Testis (tissue), 3 donors: ENCODE data around the gene DCLK1. TPM values are rescaled to one million over a fixed set of nuclear protein-coding genes. Genes with fewer than 3 reads are reported as not detected.

Experiments
- DNase-seq: peaks from one replicate; pipeline ENCODE4 v3.0.0-alpha.2; 2019
- H3K27ac ChIP-seq, 2 donors: fragments of 200-600 bp; sonication (generic); one replicate each; pipeline ENCODE4 v1.5.1; 2019
- H3K27me3 ChIP-seq: fragments of 200-600 bp; sonication (generic); one replicate; pipeline ENCODE4 v1.5.1; 2019
- H3K36me3 ChIP-seq: fragments of 200-600 bp; sonication (generic); one replicate; pipeline ENCODE4 v1.5.1; 2017; ENCODE audit warnings: low read depth; ENCODE audit errors: missing control alignments
- H3K4me1 ChIP-seq: fragments of 200-600 bp; sonication (generic); one replicate; pipeline ENCODE4 v1.5.1; 2019
- H3K4me3 ChIP-seq, 2 donors: fragments of 200-600 bp; sonication (generic); one replicate each; pipeline ENCODE4 v1.5.1; 2017 to 2019
- H3K9me3 ChIP-seq: fragments of 200-600 bp; sonication (generic); one replicate; pipeline ENCODE4 v1.5.1; 2017
- CTCF ChIP-seq, 3 experiments: fragments of 450-650 bp in 2 of 3; fragments of 200-600 bp in 1 of 3; sonication (generic) in 1 of 3; IDR thresholded peaks; one replicate each; pipeline ENCODE4 v1.5.1; 2016 to 2019; ENCODE audit warnings: antibody characterized with exemption in 3 of 3, mild to moderate bottlenecking in 2 of 3, moderate library complexity in 1 of 3
- POLR2A ChIP-seq: fragments of 450-650 bp; IDR thresholded peaks from one replicate; pipeline ENCODE4 v1.6.1; 2017; ENCODE audit warnings: antibody characterized with exemption, mild to moderate bottlenecking, moderate library complexity
- WGBS, 2 donors: methylation state at CpG; one replicate each; pipeline ENCODE4 v1.1.5; 2018; 5-methylcytosine and 5-hydroxymethylcytosine counted together
- intact Hi-C: fragments of 100-400 bp; cut with DNase I; formaldehyde crosslinking; loops from one replicate; pipeline ENCODE4 v1.15.1; 2023; ENCODE audit warnings: low total_unique reads
- polyA plus RNA-seq: library from polyadenylated mRNA; stranded (reverse); fragments of 350-450 nt; fragmentation: Illumina TruSeq; extraction: RNeasy Lipid Tissue Mini Kit (QIAGEN cat#74804); gene quantifications from one replicate; pipeline ENCODE4 v1.2.3, GENCODE V29; 2014; ENCODE audit warnings: low read depth, low replicate concordance; ENCODE audit not compliant: insufficient read depth
- total RNA-seq, 2 donors: library from RNA; depleted of rRNA; stranded (reverse); fragments of >200 nt; gene quantifications; one replicate each; pipeline ENCODE4 v1.2.3, GENCODE V29; 2016

Gene DCLK1
- total and polyA plus RNA-seq, 3 donors from 2014 or later: 4.5 to 8.9 (median 4.9) TPM

DNA sequence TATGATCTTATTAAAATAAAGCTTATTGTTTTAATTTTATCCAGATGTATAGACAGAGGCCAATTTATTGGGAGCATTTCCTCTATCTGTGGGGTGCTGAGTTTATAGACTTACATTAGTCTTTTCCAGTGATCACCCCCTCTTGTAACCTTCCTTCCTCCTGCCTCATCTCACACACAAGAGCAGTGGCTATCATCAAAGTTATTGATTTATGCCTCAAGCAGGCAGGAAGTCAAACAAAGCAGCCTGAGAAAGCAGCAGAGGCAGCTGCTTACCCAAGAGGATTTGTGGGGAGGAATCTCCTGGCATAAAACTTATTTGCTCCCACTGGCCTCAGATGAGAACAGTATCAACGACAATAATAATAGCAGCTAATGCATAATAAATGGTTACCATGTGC lies 26.3 kb upstream of the DCLK1 start:
- Histone ChIP-seq H3K27ac (no peak overlapping the region), H3K36me3 (no peaks in the 10 kb centered on the region), H3K27me3 (no peaks in the 10 kb centered on the region), H3K9me3 (no peaks in the 10 kb centered on the region), H3K4me1 (no peaks in the 10 kb centered on the region), H3K4me3 (no peak overlapping the region)
- TF ChIP-seq CTCF (IDR thresholded peaks at IDR 0.05) (no peak), POLR2A (no peak)
- WGBS, 2 donors: 42 to 57% methylated on average over 1 of the region's 1 CpG
- no peak for DNase-seq
- intact Hi-C loops: no loop called here

DNA sequence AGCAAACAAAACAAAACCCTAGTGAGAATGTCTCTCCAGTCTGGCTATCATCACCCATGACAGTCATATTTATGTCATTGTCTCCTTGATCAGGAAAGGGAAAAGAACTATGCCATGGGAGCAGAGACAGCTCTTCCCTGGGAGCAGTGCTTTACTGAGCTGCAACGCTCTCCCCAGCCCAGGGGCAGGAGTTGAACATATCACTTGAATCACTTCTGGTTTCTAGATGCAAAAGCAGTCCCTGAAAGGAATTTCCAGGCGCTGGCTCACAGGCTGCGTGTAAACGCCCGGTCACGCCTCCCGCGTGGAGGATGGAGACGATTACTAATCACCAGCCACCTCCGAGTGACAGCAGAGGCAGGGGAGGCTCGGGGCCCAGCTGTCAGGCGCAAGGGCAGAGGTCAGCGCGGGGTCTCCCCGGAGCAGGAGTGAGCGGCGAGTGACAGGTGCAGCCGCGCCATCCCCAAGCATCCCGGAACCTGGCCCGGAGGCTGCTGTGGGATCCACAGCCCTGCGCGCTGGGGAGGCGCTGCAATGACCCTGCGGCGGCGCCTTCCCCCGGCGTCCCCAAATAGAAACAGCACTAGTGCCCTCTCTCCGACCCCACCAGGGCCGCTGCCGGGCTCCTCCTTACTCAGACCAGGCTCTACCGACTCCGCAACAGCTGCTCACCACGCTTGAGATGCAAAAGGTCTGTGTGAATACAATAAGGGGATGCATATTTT lies 23.5 kb upstream of the DCLK1 start:
- intact Hi-C loops: no loop called here

DNA sequence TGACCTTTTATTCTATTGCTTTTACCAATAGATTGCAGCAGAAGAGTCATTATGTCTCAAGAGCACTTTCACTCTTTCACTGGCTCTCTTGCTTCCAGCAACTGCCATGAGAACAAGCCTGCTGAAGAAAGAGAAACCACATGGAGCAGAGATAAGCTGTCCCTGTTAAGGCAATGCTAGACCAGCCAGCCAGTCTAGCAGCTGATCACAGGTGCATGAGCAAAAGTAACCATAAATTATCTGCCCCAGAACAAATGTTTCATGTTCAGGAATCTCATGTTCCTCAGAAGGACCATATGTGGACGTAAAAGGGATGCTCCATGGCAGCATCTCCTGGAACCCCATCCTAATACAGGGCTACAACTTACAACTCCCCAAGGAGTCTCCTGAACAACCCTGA lies 20.4 kb upstream of the DCLK1 start:
- TF ChIP-seq CTCF (IDR thresholded peaks at IDR 0.05): no peak
- TF ChIP-seq POLR2A: no peak
- Histone ChIP-seq H3K27me3 (no peaks in the 10 kb centered on the region), H3K4me3 (no peak overlapping the region), H3K4me1 (no peaks in the 10 kb centered on the region), H3K9me3 (no peaks in the 10 kb centered on the region), H3K27ac (no peak overlapping the region), H3K36me3 (no peaks in the 10 kb centered on the region)
- intact Hi-C loops: no loop called here
- 81 to 100% methylated on average over 1 of the region's 1 CpG for WGBS, 2 donors
- DNase-seq: no peak

More for the DNA sequence above, 23.5 kb upstream of the DCLK1 start:
- peak; percentile 15 for DNase-seq
- Histone ChIP-seq H3K36me3 (no peaks in the 10 kb centered on the region), H3K27ac (no peak overlapping the region), H3K4me1 (no peaks in the 10 kb centered on the region), H3K4me3 (peak overlapping the region; percentile 15 to 35), H3K27me3 (no peaks in the 10 kb centered on the region), H3K9me3 (no peaks in the 10 kb centered on the region)
- TF ChIP-seq CTCF (IDR thresholded peaks at IDR 0.05) (no peak), POLR2A (no peak)
- WGBS, 2 donors: 2 to 12% methylated on average over 6 to 33 of the region's 35 CpGs

DNA sequence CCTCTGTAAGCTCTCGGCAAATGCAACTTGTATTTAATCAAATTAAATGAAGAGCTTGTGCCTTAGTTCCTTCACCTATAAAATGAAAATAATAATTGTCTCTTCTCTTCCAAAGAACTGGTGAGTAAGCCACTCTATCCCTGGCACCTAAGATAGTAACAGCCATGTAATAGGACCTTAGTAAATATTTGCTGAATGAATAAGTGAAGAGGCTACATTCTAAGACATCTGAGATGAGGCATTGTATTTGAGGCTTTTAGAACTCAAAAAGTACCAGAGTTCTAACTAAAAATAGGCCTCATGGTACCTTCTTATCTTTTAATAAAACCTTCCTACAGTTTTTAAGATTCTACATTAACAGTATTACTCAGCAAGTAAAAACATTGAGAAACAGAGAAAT lies 17.3 kb upstream of the DCLK1 start:
- TF ChIP-seq POLR2A (no peak), CTCF (IDR thresholded peaks at IDR 0.05) (no peak)
- no peaks in the 10 kb centered on the region for H3K4me1 ChIP-seq
- WGBS, 2 donors: 88 to 100% methylated on average over 1 of the region's 1 CpG
- H3K4me3 ChIP-seq: no peak overlapping the region
- H3K36me3 ChIP-seq: no peaks in the 10 kb centered on the region
- no peaks in the 10 kb centered on the region for H3K9me3 ChIP-seq
- intact Hi-C loops: no loop called here
- DNase-seq: no peak
- no peak overlapping the region for H3K27ac ChIP-seq
- no peaks in the 10 kb centered on the region for H3K27me3 ChIP-seq

DNA sequence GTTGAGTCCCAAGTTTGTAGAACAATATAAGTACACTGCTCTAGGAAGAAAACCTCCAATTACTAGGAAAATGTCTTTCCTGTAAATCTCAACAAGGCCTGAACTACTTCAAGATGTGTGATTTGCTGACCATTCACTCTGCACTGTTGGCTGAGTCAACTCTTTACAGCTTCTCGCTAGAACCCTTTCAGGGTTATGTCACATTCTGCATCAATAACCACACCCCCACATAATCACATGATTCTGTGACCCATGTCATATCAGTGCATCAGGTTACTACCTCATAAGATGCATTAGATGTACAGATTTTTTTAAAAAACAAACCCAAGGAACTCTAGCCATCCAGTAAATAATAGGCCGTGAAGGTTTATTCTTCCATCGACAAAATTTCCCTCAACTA lies 16.1 kb upstream of the DCLK1 start:
- Histone ChIP-seq H3K4me3 (no peak overlapping the region), H3K4me1 (no peaks in the 10 kb centered on the region), H3K9me3 (no peaks in the 10 kb centered on the region), H3K27me3 (no peaks in the 10 kb centered on the region), H3K27ac (no peak overlapping the region), H3K36me3 (no peaks in the 10 kb centered on the region)
- TF ChIP-seq CTCF (IDR thresholded peaks at IDR 0.05) (no peak), POLR2A (no peak)
- 91 to 100% methylated on average over 3 of the region's 3 CpGs for WGBS, 2 donors
- intact Hi-C loops: no loop called here
- DNase-seq: no peak
